AG20443 (cell line): ENCODE data around the gene UGT2B11.
"Not testable (repeated sequence)": the region's sequence is repeated elsewhere in the genome, so short reads cannot be mapped to it uniquely, and the experiment has no call there.

Experiments
- DNase-seq: peaks from one replicate; pipeline ENCODE4 v3.0.0; 2012; ENCODE audit warnings: low spot score, mixed read lengths

Gene UGT2B11

DNA sequence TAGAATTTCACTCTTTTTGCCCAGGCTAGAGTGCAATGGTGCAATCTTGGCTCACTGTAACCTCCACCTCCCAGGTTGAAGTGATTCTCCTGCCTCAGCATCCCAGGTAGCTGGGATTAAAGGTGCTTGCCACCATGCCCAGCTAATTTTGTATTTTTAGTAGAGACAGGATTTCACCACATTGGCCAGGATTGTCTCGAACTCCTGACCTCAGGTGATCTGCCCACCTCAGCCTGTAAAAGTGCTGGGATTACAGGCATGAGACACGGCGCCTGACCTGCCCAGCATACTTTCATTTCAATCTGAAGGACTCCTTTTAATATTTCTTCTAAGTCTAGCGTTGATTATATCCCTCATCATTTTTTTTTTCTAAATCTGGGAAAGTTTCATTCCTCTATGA is 45.4 kb downstream of the UGT2B11 start:
- not testable (repeated sequence) for DNase-seq

DNA sequence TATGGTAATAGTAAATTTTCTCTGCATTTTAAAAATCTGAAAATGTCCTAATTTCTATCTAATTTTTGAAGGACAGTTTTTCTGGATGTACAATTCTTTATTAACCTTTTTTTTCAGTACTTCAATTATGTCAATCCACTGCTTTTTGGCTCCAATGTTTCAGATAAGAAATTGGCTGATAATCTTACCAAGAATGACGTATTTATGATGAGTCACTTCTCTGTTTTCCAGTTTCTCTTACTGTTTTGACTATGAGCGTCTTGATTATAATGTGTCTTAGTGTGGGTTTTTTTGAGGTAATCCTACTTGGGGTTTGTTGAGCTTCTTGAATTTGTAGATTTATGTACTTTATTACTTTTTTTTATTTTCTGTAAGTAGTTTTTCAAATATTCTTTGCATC is 47.2 kb downstream of the UGT2B11 start:
- DNase-seq: no peak

DNA sequence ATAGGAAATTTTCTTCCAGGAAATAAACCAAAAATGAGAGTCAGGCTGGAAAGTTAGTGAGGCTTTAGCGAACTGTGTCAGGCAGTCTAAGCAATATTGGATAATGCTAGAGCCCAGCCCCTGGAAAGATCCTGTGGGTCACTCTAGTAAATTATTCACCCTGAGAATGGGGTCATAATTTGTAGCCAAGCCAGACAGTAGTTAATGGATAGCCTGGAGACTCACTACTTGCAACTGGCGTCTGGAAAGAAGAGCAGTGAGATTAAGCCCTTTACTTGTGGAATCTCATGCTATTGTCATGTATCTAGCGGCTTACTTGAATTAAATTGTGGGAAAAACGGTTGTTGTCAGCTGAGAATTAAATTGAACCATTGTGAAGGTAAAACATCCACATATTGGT is 48.2 kb downstream of the UGT2B11 start:
- not testable (repeated sequence) for DNase-seq

DNA sequence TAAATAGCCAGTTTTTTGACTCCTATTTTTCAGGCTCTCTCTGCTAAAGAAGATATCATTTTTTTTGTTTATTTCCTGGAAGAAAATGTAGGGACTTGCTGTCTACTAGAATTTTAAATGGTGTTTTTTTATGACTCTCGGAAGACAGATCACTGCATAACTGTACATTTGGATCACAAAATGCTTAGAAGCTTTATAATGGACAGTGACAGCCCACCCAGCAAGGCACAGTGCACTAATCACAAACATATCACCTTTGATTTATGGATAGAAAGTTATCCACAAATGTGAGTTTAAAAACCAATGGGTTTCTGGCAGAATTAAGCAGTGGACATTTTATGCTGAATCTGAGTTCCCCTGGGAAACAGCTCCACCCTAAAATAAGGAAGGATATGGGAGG is 48.8 kb downstream of the UGT2B11 start:
- not testable (repeated sequence) for DNase-seq

DNA sequence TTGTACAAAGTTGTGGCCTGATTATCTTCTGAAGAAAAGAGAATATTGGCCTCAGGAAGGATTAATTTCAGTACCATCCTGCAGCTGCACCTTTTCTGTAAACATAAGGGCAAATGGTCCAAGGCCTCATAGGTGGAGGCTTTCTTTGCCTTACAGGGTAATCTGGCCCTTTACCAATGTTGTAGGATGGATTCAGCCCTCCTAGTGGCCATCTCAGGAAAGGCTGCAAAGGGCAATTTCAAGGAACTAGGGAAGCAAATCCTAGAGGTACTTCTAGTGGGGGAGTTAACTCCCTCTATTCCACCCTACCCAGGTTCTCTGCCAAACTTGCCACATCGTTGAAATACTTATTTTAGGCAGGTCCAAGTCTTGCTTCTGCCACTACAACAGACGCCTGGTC is 57.6 kb downstream of the UGT2B11 start:
- DNase-seq: no peak

DNA sequence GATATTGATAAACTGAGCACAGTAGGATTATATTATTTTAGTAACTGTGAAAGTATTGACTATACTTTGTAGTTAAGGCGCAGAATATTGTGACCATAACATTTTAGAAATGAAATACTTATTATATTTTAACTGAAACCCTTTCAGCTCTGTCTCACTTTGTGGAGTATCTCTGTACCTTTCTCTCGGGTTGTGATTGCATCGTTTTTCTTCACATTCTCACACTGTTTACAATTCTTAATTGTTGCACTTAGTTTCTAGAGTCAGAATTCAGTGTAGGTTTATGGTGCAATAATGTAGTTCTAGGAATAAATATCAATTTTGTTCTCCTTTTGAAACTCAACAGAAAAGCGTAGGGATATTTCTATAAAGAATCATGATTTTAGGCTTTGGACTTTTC is 60.5 kb downstream of the UGT2B11 start:
- no peak for DNase-seq
